Measurements from ENCODE around the gene DCAF5. TPM values are rescaled to one million over a fixed set of nuclear protein-coding genes. Genes with fewer than 3 reads are reported as not detected.
A peak's percentile ranks its signal among the peaks of the same experiment; 100 is the strongest.

Gene DCAF5
- total and polyA plus RNA-seq, 12 donors: 14.1 to 63.1 (median 57.4) TPM

DNA sequence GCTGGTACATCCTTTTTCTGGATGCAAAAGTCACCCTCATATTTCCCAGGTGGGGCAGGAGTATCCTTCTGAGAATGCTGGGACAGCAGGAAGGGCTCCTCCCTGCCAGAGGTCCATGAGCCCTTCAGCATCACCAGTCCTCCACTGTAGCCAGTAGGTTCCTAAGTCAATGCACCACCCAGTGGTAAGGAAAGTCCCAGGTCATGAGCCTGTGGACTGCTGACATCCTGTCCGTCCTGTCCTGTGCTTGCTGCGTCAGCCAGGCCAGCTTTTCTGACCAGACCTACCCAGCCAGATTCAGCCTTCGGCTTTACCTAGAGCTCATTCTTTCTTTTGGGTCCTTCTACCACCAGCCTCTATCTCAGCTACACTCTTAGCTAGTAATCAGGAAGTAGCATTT lies 150.8 kb downstream of the DCAF5 start:
- ATAC-seq (peak; percentile 83 to 93 (median 89)), DNase-seq (peak; percentile 20 to 67)
- WGBS, 2 donors: 44 to 51% methylated on average over 3 of the region's 3 CpGs
- Histone ChIP-seq H3K4me3 (no peak overlapping the region), H3K27me3 (no peaks in the 10 kb centered on the region), H3K9me3 (no peaks in the 10 kb centered on the region), H3K27ac (no peak overlapping the region), H3K36me3 (no peaks in the 10 kb centered on the region), H3K4me1 (peaks cover 0 to 16% (median 0%) of the 10 kb centered on the region in 9 donors)
- intact Hi-C loops (cut with DNase I): loop anchor here in 7 of 10 donors (1.0 to 10.0 kb wide), 5 partner anchors 90 to 140 kb away; no protein-coding TSS in a partner anchor
- TF ChIP-seq, protein P1, sequence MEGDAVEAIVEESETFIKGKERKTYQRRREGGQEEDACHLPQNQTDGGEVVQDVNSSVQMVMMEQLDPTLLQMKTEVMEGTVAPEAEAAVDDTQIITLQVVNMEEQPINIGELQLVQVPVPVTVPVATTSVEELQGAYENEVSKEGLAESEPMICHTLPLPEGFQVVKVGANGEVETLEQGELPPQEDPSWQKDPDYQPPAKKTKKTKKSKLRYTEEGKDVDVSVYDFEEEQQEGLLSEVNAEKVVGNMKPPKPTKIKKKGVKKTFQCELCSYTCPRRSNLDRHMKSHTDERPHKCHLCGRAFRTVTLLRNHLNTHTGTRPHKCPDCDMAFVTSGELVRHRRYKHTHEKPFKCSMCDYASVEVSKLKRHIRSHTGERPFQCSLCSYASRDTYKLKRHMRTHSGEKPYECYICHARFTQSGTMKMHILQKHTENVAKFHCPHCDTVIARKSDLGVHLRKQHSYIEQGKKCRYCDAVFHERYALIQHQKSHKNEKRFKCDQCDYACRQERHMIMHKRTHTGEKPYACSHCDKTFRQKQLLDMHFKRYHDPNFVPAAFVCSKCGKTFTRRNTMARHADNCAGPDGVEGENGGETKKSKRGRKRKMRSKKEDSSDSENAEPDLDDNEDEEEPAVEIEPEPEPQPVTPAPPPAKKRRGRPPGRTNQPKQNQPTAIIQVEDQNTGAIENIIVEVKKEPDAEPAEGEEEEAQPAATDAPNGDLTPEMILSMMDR (IDR thresholded peaks at IDR 0.05): peak in 8 of 9 donors; percentile 30 to 69 (median 58)

DNA sequence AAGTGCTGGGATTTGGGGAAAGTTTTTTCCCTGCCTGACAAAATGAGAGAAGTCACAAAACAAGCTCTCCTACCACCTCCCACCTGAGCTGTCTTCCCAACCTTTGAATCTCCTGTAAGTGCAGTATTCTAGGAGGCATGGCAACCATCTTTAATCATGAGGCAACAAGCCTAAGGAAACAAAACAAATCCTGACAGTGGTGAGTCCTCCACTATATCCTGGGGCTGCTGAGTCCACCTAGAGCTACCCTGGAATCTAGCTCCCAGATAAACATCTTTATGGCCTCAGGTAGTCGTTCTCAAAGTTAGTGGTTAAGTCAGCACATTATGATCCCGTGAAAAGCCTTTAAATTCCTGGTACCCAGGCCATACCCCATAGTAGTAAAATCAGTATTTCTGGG lies 151.5 kb downstream of the DCAF5 start:
- ATAC-seq (no peak), DNase-seq (no peak)
- Histone ChIP-seq H3K36me3 (no peaks in the 10 kb centered on the region), H3K4me1 (peaks cover 0 to 16% (median 0%) of the 10 kb centered on the region in 9 donors), H3K9me3 (no peaks in the 10 kb centered on the region), H3K27ac (no peak overlapping the region), H3K4me3 (no peak overlapping the region), H3K27me3 (no peaks in the 10 kb centered on the region)
- intact Hi-C loops (cut with DNase I): loop anchor here in 5 of 10 donors (2.0 to 10.0 kb wide), 4 partner anchors 89 to 139 kb away; no protein-coding TSS in a partner anchor
- WGBS, 2 donors: 97 to 98% methylated on average over 2 of the region's 2 CpGs
- TF ChIP-seq, protein P1 (IDR thresholded peaks at IDR 0.05): no peak

Other genes with a start within 250 kb of the DCAF5 start
- 100 to 1,000 TPM in 6 of 10 donors, 10 to 100 TPM in 4; 82.5 to 235 (median 112) TPM for gene ACTN1, start 173.8 kb downstream of the DCAF5 start, total RNA-seq
- gene ACTN1, start 173.8 kb downstream of the DCAF5 start, polyA plus RNA-seq: 100 to 1,000 TPM in 1 of 2 donors, 10 to 100 TPM in 1; 67.2 to 104 TPM
- 10 to 100 TPM; 13.9 to 22.4 (median 16.3) TPM for gene EXD2, start 38.4 kb upstream of the DCAF5 start, total RNA-seq
- gene EXD2, start 38.4 kb upstream of the DCAF5 start, polyA plus RNA-seq: 1 to 10 TPM; 9.8 TPM
- 100 to 1,000 TPM in 2 of 10 donors, 10 to 100 TPM in 8; 51.2 to 106 (median 71.7) TPM for gene GALNT16, start 107.0 kb upstream of the DCAF5 start, total RNA-seq
- gene GALNT16, start 107.0 kb upstream of the DCAF5 start, polyA plus RNA-seq: 10 to 100 TPM in 1 of 2 donors, 1 to 10 TPM in 1; 9.6 to 56.5 TPM
- gene ERH, start 245.2 kb upstream of the DCAF5 start, total RNA-seq: 100 to 1,000 TPM; 102 to 151 (median 130) TPM
- 100 to 1,000 TPM; 123 to 142 TPM for gene ERH, start 245.2 kb upstream of the DCAF5 start, polyA plus RNA-seq
- gene SLC39A9, start 245.6 kb upstream of the DCAF5 start, total RNA-seq: 10 to 100 TPM; 19.3 to 28.3 (median 22.8) TPM
- 10 to 100 TPM; 11.1 to 13.2 TPM for gene SLC39A9, start 245.6 kb upstream of the DCAF5 start, polyA plus RNA-seq